ENCODE measurements around the gene SLC25A33.
A peak's percentile ranks its signal among the peaks of the same experiment; 100 is the strongest.

Gene SLC25A33

GRCh38 chr1:9494936-9495758 is 44.1 kb upstream of the SLC25A33 start (continued):
- TF ChIP-seq ZBTB10 (tag by site-specific recombination; IDR thresholded peaks at IDR 0.05) (peak; percentile 95), AEBP2 (tag by site-specific recombination; IDR thresholded peaks at IDR 0.05; ENCODE audit: borderline replicate concordance) (no peak), ZNF366 (tag by site-specific recombination; conservative IDR thresholded peaks at IDR 0.05) (no peak), BCL11A (tag by site-specific recombination; IDR thresholded peaks at IDR 0.05; ENCODE audit: low read depth) (peak; percentile 8; the same call in 1 of the 2 replicates), ZNF10 (tag by site-specific recombination; IDR thresholded peaks at IDR 0.05) (peak; percentile 42; the same call in 1 of the 2 replicates), REST (tag by site-specific recombination; IDR thresholded peaks at IDR 0.05) (no peak), PRDM2 (tag by site-specific recombination; IDR thresholded peaks at IDR 0.05; ENCODE audit: borderline replicate concordance) (no peak; the same call in 1 of the 2 replicates), ZNF768 (tag by site-specific recombination; IDR thresholded peaks at IDR 0.05) (no peak; the same call in 1 of the 2 replicates), ZNF266 (tag by site-specific recombination; IDR thresholded peaks at IDR 0.05; ENCODE audit: low read depth) (no peak), MZF1 (tag by site-specific recombination; IDR thresholded peaks at IDR 0.05; ENCODE audit: borderline replicate concordance) (0 out of 2 replicates have a peak, but pooled peaks have one; percentile 64), HOXA7 (CRISPR knock-in tag; IDR thresholded peaks at IDR 0.05; ENCODE audit: borderline replicate concordance) (no peak), SALL2 (tag by site-specific recombination; IDR thresholded peaks at IDR 0.05; ENCODE audit: borderline replicate concordance) (0 out of 2 replicates have a peak, but pooled peaks have one; percentile 43), ZBTB26 (tag by site-specific recombination; optimal IDR thresholded peaks at IDR 0.05) (peak; percentile 74), ZNF148 (tag by site-specific recombination; IDR thresholded peaks at IDR 0.05; ENCODE audit: borderline replicate concordance) (no peak), SP3 (tag by site-specific recombination; IDR thresholded peaks at IDR 0.05) (peak; percentile 56), ZNF394 (tag by site-specific recombination; IDR thresholded peaks at IDR 0.05; ENCODE audit: borderline replicate concordance) (peak; percentile 34; the same call in 1 of the 2 replicates), ZNF362 (tag by site-specific recombination; IDR thresholded peaks at IDR 0.05) (no peak)

All from HEK293 (cell line).